DOHH2 (cell line): ENCODE data around the gene BRD3OS.

Source experiments
- H3F3A ChIP-seq: fragments of 200-600 bp; sonication (generic), shearing (Covaris generic); 2 replicates; pipeline ENCODE4 v1.6.0; 2016; ENCODE audit warnings: antibody characterized with exemption, mild to moderate bottlenecking; ENCODE audit not compliant: control insufficient read depth, insufficient read depth
- H3K27ac ChIP-seq: fragments of 200-600 bp; sonication (generic); 2 replicates; pipeline ENCODE4 v1.5.1; 2014; ENCODE audit warnings: low read depth, mild to moderate bottlenecking, low read length, moderate library complexity
- H3K27me3 ChIP-seq: fragments of 200-600 bp; sonication (generic); 2 replicates; pipeline ENCODE4 v1.6.1; 2014; ENCODE audit warnings: mild to moderate bottlenecking, low read length, mixed read lengths; ENCODE audit not compliant: control insufficient read depth
- H3K36me3 ChIP-seq: fragments of 200-600 bp; sonication (generic); 2 replicates; pipeline ENCODE4 v1.6.1; 2014; ENCODE audit warnings: mild to moderate bottlenecking, low read length, moderate library complexity, mixed read lengths; ENCODE audit not compliant: control insufficient read depth
- H3K4me1 ChIP-seq: fragments of 200-600 bp; sonication (generic); 2 replicates; pipeline ENCODE4 v1.6.1; 2014; ENCODE audit warnings: mild to moderate bottlenecking, low read length, mixed read lengths; ENCODE audit not compliant: control insufficient read depth
- H3K4me2 ChIP-seq: fragments of 200-600 bp; sonication (generic); 2 replicates; pipeline ENCODE4 v1.6.0; 2014; ENCODE audit warnings: mild to moderate bottlenecking, low read length, moderate library complexity
- H3K4me3 ChIP-seq: fragments of 200-600 bp; sonication (generic); 2 replicates; pipeline ENCODE4 v1.5.1; 2014; ENCODE audit warnings: mild to moderate bottlenecking, low read length, mixed read lengths
- H3K79me2 ChIP-seq: fragments of 200-600 bp; sonication (generic); 2 replicates; pipeline ENCODE4 v1.6.1; 2014; ENCODE audit warnings: mild to moderate bottlenecking, low read length, mixed read lengths; ENCODE audit not compliant: control insufficient read depth
- H3K9me2 ChIP-seq: fragments of 200-600 bp; sonication (generic); replicated peaks from 2 replicates; pipeline ENCODE4 v1.6.1; 2014; ENCODE audit warnings: mild to moderate bottlenecking, low read length, mixed read lengths; ENCODE audit not compliant: control insufficient read depth
- H3K9me3 ChIP-seq: fragments of 200-600 bp; sonication (generic); 2 replicates; pipeline ENCODE4 v1.6.1; 2014; ENCODE audit warnings: antibody characterized with exemption, low read length, mixed read lengths; ENCODE audit not compliant: control insufficient read depth, insufficient read depth
- H4K20me1 ChIP-seq: fragments of 200-600 bp; sonication (generic); 2 replicates; pipeline ENCODE4 v1.6.0; 2014; ENCODE audit warnings: low read depth, mild to moderate bottlenecking, antibody characterized with exemption, low read length, moderate library complexity; ENCODE audit not compliant: control insufficient read depth, insufficient read depth
- CTCF ChIP-seq: fragments of 200-600 bp; sonication (generic); IDR thresholded peaks from one replicate; pipeline ENCODE4 v1.5.1; 2014; ENCODE audit warnings: antibody characterized with exemption, mild to moderate bottlenecking, low read depth, low read length; ENCODE audit not compliant: poor library complexity, severe bottlenecking
- EZH2phosphoT487 ChIP-seq: fragments of 200-600 bp; sonication (generic); IDR thresholded peaks from 2 replicates; pipeline ENCODE4 v1.6.1; 2017; ENCODE audit warnings: borderline replicate concordance, mild to moderate bottlenecking, antibody characterized with exemption, low read length, moderate library complexity, mixed read lengths

The BRD3OS gene

GRCh38 chr9:134005381-134005780, 19.9 kb upstream of the BRD3OS start:
- Histone ChIP-seq H3K27ac (no peak overlapping the region), H3K9me2 (no peaks in the 10 kb centered on the region), H3K4me1 (peaks cover 11% of the 10 kb centered on the region), H3K27me3 (peaks cover 10% of the 10 kb centered on the region), H3K36me3 (no peaks in the 10 kb centered on the region), H3F3A (no peaks in the 10 kb centered on the region), H3K4me3 (no peak overlapping the region), H3K4me2 (no peak overlapping the region), H4K20me1 (no peaks in the 10 kb centered on the region), H3K79me2 (no peaks in the 10 kb centered on the region), H3K9me3 (no peaks in the 10 kb centered on the region)
- TF ChIP-seq EZH2phosphoT487 (no peak), CTCF (no peak)

GRCh38 chr9:134007150-134007549, 18.1 kb upstream of the BRD3OS start:
- H3K27ac ChIP-seq: no peak overlapping the region
- H3K9me3 ChIP-seq: peaks cover 5% of the 10 kb centered on the region; the same call in 1 of the 2 replicates
- no peak overlapping the region for H3K4me2 ChIP-seq
- H3K79me2 ChIP-seq: no peaks in the 10 kb centered on the region
- no peaks in the 10 kb centered on the region for H3K36me3 ChIP-seq
- H3K4me3 ChIP-seq: no peak overlapping the region
- H3K27me3 ChIP-seq: peaks cover 10% of the 10 kb centered on the region
- no peak for TF ChIP-seq CTCF
- TF ChIP-seq EZH2phosphoT487: no peak
- H3K4me1 ChIP-seq: no peaks in the 10 kb centered on the region
- no peaks in the 10 kb centered on the region for H4K20me1 ChIP-seq
- H3K9me2 ChIP-seq: no peaks in the 10 kb centered on the region
- H3F3A ChIP-seq: no peaks in the 10 kb centered on the region

GRCh38 chr9:134007571-134007970, 17.7 kb upstream of the BRD3OS start:
- Histone ChIP-seq H3K9me2 (no peaks in the 10 kb centered on the region), H3K27ac (no peak overlapping the region), H3K36me3 (no peaks in the 10 kb centered on the region), H3F3A (no peaks in the 10 kb centered on the region), H3K4me1 (no peaks in the 10 kb centered on the region), H3K4me2 (no peak overlapping the region), H3K4me3 (no peak overlapping the region), H3K9me3 (peaks cover 5% of the 10 kb centered on the region; the same call in 1 of the 2 replicates), H4K20me1 (no peaks in the 10 kb centered on the region), H3K79me2 (no peaks in the 10 kb centered on the region), H3K27me3 (peaks cover 10% of the 10 kb centered on the region)
- no peak for TF ChIP-seq EZH2phosphoT487
- TF ChIP-seq CTCF: no peak
